Esophagus muscularis mucosa (tissue), 3 donors: Measurements from ENCODE around the gene THADA.

Source experiments
- CTCF ChIP-seq, 3 experiments: fragments of 200-600 bp in 2 of 3; fragments of 450-650 bp in 1 of 3; sonication (generic) in 2 of 3; IDR thresholded peaks; one replicate each; pipeline ENCODE4 v1.5.1; 2017 to 2019; ENCODE audit warnings: antibody characterized with exemption in 3 of 3, mild to moderate bottlenecking in 2 of 3, moderate library complexity in 1 of 3
- POLR2AphosphoS5 ChIP-seq, 2 donors: sonication (generic); formaldehyde crosslinking; IDR thresholded peaks; one replicate each; pipeline ENCODE4 v1.6.1; 2017; ENCODE audit warnings: antibody characterized with exemption in 2 of 2

DNA sequence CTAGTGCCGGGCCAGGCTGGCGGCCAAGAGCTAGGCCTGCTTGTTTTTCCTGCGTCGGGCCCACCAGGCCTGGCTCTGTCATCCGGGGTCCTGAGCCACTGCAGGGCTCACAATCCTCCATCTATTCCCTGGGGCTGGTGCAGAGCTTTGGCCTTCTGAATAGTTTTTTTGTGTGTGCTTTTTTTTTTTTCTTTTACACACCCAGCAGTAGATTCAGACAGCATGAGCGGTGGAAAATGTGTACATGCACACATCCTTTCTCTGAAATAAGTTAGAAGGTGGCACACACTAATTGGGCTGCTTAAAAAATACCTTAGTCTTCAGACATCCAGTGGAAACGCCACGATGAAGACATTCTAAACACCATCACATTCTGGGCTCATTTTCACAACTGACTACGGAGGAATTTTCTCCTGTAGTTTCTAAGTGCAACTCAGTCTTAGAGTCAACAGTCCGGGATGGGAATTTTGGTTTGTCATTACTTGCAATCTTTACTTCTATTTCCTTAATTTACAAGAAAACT, 375.5 kb downstream of the THADA start:
- TF ChIP-seq CTCF (IDR thresholded peaks at IDR 0.05) = no peak
- TF ChIP-seq POLR2AphosphoS5 (IDR thresholded peaks at IDR 0.05) = no peak
